Chondrocyte (in vitro differentiated cells): ENCODE data around the gene IDH3G. TPM values are rescaled to one million over a fixed set of nuclear protein-coding genes. Genes with fewer than 3 reads are reported as not detected.
"Not testable (repeated sequence)": the region's sequence is repeated elsewhere in the genome, so short reads cannot be mapped to it uniquely, and the experiment has no call there.

Experiments used
- DNase-seq: peaks from one replicate; pipeline ENCODE4 v3.0.0; 2021; ENCODE audit warnings: mixed read lengths, low spot score
- H3K27ac Mint-ChIP-seq: one replicate; pipeline ENCODE4 v1.8.0; 2021; ENCODE audit warnings: mild to moderate bottlenecking, moderate library complexity, mixed read lengths; ENCODE audit not compliant: unreplicated experiment
- H3K27me3 Mint-ChIP-seq: 2 replicates; pipeline ENCODE4 v1.8.0; 2021; ENCODE audit warnings: low read depth, mixed read lengths
- H3K36me3 Mint-ChIP-seq: 2 replicates; pipeline ENCODE4 v1.8.0; 2021; ENCODE audit warnings: low read depth, mixed read lengths
- H3K4me1 Mint-ChIP-seq: 2 replicates; pipeline ENCODE4 v1.8.0; 2021; ENCODE audit warnings: low read depth, mild to moderate bottlenecking, mixed read lengths
- H3K4me3 Mint-ChIP-seq: one replicate; pipeline ENCODE4 v1.8.0; 2021; ENCODE audit warnings: mild to moderate bottlenecking, moderate library complexity, mixed read lengths; ENCODE audit not compliant: unreplicated experiment
- H3K9me3 Mint-ChIP-seq: 2 replicates; pipeline ENCODE4 v1.8.0; 2021; ENCODE audit warnings: low read depth, mixed read lengths
- total RNA-seq: library from RNA; stranded (reverse); gene quantifications from 3 replicates; pipeline ENCODE4 v1.2.1, GENCODE V29; 2021
- TF ChIP-seq, protein P1 (sequence below): fragments of 200-600 bp; sonication (generic); IDR thresholded peaks from 2 replicates; pipeline ENCODE4 v1.5.0; 2021; ENCODE audit warnings: antibody characterized with exemption, mild to moderate bottlenecking, moderate library complexity

The IDH3G gene
- total RNA-seq, 1 donor from 2014 or later, result 42.8 TPM

DNA sequence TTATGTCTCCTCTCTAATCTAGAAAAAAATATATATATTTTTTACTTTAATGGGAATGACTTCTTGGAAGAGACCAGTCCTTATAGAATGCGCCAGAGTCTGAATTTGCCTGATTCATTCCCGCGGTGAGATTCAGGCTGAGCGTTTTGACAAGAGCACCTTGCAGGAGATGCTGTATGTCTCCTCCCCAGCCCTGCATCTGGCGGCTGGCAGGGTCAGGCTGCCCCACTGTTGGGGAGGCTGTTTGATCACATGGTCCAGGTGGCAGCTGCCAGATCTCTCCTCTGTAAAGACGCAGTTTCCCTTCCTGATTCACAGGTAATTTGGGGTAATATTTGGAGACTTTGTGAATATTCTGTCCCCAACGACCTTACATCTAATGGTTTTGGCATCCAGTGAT lies 26.4 kb upstream of the IDH3G start:
- no peak for DNase-seq
- no peaks in the 10 kb centered on the region for H3K36me3 Mint-ChIP-seq
- H3K9me3 Mint-ChIP-seq, result peaks cover 3% of the 10 kb centered on the region
- no peaks in the 10 kb centered on the region for H3K27me3 Mint-ChIP-seq
- no peak overlapping the region for H3K27ac Mint-ChIP-seq
- TF ChIP-seq, protein P1, sequence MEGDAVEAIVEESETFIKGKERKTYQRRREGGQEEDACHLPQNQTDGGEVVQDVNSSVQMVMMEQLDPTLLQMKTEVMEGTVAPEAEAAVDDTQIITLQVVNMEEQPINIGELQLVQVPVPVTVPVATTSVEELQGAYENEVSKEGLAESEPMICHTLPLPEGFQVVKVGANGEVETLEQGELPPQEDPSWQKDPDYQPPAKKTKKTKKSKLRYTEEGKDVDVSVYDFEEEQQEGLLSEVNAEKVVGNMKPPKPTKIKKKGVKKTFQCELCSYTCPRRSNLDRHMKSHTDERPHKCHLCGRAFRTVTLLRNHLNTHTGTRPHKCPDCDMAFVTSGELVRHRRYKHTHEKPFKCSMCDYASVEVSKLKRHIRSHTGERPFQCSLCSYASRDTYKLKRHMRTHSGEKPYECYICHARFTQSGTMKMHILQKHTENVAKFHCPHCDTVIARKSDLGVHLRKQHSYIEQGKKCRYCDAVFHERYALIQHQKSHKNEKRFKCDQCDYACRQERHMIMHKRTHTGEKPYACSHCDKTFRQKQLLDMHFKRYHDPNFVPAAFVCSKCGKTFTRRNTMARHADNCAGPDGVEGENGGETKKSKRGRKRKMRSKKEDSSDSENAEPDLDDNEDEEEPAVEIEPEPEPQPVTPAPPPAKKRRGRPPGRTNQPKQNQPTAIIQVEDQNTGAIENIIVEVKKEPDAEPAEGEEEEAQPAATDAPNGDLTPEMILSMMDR, result no peak
- no peak overlapping the region for H3K4me3 Mint-ChIP-seq
- peaks cover 5% of the 10 kb centered on the region for H3K4me1 Mint-ChIP-seq

DNA sequence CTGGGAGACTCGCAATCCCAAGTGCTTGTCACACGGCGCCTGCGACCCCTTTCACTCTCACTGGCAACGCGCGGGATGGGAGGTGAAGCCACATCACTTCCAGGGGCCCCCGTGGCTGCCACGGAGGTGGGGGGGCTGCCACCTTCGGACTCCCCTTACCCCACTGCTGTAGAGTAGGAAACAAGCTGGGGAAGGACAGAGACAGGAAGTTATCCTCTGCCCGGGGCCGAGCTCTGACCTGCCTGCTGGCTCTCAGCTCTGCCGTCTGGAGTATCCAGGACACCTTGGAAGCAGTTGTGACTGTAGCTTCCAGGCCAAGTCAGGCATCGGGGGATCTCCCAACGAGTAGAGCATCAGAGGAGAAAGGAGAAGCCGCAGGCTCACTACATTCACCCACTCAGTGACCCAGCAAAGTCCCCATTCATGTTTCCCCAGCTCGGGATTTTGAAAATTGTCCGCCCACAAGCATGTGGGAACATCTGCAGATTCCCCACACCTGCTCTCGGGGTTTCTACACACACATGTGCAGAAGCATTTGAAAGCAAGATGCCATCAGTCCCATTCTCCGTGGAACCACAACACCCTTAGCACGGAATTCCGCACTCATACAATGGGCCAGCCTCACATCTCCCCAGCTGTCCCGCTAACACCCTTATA lies 25.3 kb upstream of the IDH3G start:
- no peaks in the 10 kb centered on the region for H3K27me3 Mint-ChIP-seq
- peaks cover 3% of the 10 kb centered on the region for H3K9me3 Mint-ChIP-seq
- H3K4me1 Mint-ChIP-seq, result peaks cover 5% of the 10 kb centered on the region
- no peak for DNase-seq
- H3K4me3 Mint-ChIP-seq, result peak overlapping the region; percentile 59
- TF ChIP-seq, protein P1, result no peak
- H3K36me3 Mint-ChIP-seq, result no peaks in the 10 kb centered on the region
- no peak overlapping the region for H3K27ac Mint-ChIP-seq

DNA sequence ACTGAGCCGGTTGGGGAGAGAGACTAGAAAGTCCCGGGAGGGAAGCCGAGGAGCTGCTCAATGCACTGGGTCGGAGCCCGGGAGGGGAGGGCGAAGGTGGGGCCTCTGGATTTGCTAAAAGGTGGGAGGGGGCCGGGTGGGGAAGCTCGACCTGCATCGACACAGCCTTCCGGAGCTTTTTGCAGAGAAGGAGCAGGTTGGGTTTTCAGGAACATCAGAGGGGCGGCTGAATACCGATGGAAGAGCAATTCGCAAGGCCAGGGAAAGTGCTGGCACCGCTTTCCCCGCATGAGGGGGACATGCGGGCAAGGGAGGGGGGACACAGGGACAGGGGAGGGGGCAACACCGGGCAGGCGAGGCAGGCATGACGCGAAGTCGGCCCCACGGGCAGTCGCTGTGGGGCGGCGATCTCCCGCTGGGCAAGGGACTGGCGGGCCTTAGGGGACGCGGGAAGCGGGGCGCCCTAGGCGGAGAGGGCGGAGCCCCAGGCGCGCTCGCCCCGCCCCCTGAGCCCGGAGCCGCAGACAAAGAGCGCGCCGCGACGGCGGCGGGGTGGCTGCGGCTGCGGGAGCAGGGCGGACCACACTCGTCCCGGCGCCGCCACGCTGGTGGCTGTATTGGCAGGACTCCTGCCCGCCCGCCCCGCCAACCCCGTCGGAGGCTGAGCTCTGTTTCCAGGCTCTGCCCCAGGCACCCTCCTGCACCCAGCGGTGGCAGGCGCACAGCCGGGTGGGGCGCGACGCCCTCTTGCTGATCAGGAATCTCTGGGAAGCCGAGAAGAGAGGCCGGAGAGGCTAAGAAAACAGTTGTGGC lies 24.6 kb upstream of the IDH3G start:
- peaks cover 5% of the 10 kb centered on the region for H3K4me1 Mint-ChIP-seq
- TF ChIP-seq, protein P1, result no peak
- peak overlapping the region; percentile 59 for H3K4me3 Mint-ChIP-seq
- no peaks in the 10 kb centered on the region for H3K27me3 Mint-ChIP-seq
- peak overlapping the region; percentile 8 for H3K27ac Mint-ChIP-seq
- no peaks in the 10 kb centered on the region for H3K36me3 Mint-ChIP-seq
- peaks cover 3% of the 10 kb centered on the region for H3K9me3 Mint-ChIP-seq
- peak; percentile 83 for DNase-seq

DNA sequence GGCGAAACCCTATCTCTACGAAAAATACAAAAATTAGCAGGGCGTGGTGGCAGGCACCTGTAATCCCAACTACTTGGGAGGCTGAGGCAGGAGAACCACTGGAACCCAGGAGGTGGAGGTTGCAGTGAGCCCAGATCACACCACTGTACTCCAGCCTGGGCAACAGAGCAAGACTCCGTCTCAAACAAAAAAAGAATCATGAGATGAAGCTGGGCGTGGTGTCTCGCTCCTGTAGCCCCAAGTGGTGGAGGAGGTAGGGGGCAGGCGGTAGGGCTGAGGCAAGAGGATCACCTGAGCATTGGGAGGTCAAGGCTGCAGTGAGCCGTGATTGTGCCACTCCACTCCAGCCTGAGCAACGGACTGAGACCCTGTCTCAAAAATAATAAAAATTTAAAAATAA lies 23.9 kb upstream of the IDH3G start:
- not testable (repeated sequence) for H3K9me3 Mint-ChIP-seq, H3K4me3 Mint-ChIP-seq, H3K36me3 Mint-ChIP-seq, DNase-seq, H3K4me1 Mint-ChIP-seq, H3K27me3 Mint-ChIP-seq, H3K27ac Mint-ChIP-seq

DNA sequence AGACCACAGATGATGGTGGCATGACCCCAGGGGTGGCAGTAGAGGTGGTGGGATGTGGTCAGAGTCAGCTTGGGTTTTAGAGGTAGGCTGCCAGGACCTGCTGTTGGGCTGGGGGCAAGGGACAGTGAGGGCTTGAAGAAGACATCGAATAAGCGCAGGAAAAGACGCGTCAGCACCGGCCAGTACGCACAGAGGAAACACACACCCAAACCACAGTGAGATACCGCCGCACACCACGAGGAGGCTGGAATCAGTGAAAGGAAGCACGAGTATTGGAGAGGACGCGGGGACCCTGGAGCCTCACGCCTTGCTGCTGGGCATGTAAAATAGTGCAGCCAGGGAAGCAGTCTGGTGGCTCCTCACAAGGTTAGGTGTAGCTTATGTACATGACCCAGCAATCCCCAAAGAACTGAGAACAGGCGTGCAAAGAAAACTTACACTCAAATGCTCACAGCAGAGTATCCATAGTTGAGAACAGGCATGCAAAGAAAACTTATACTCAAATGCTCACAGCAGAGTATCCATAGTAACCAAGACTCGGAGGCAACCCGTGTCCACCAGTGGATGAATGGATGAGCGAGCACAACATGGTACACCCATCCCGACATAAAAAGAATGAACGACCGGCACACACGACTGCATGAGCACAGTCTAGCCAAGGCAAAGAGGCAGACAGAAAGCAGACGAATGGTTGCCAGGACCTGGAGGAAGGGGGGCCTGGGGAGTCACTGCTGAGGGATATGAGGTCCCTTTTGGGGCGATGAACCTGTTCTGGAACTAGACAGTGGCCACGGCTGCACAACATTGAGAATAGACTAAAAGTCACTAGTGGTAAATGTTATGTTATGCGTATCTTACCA lies 22.9 kb upstream of the IDH3G start:
- no peak overlapping the region for H3K27ac Mint-ChIP-seq
- DNase-seq, result no peak
- TF ChIP-seq, protein P1, result no peak
- no peak overlapping the region for H3K4me3 Mint-ChIP-seq
- H3K4me1 Mint-ChIP-seq, result peaks cover 5% of the 10 kb centered on the region
- H3K9me3 Mint-ChIP-seq, result peaks cover 3% of the 10 kb centered on the region
- H3K27me3 Mint-ChIP-seq, result no peaks in the 10 kb centered on the region
- H3K36me3 Mint-ChIP-seq, result no peaks in the 10 kb centered on the region
